Measurements from ENCODE around the gene SUCLG1.
"Not testable (repeated sequence)": the region's sequence is repeated elsewhere in the genome, so short reads cannot be mapped to it uniquely, and the experiment has no call there.

The SUCLG1 gene

DNA sequence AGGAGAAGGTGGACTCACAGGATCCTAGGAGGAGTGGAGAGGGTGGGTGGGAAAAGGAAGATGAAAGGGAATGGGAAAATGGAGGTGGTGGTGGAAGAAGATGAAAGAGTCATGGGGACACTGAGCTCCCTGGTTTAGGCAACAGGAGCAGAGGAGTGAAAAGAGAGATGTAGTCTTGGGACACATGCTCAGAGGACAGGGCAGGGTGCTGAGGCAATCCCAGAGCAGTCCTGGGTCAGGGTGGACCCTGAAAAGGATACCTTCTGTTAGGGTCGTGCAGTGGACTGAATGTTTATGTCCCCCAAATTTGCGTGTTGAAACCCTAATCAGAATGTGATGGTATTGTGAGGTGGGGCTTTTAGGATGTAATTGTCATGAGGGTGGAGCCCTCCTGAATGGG lies 37.9 kb downstream of the SUCLG1 start:
- no peak for DNase-seq (ENCODE audit: low spot score)

DNA sequence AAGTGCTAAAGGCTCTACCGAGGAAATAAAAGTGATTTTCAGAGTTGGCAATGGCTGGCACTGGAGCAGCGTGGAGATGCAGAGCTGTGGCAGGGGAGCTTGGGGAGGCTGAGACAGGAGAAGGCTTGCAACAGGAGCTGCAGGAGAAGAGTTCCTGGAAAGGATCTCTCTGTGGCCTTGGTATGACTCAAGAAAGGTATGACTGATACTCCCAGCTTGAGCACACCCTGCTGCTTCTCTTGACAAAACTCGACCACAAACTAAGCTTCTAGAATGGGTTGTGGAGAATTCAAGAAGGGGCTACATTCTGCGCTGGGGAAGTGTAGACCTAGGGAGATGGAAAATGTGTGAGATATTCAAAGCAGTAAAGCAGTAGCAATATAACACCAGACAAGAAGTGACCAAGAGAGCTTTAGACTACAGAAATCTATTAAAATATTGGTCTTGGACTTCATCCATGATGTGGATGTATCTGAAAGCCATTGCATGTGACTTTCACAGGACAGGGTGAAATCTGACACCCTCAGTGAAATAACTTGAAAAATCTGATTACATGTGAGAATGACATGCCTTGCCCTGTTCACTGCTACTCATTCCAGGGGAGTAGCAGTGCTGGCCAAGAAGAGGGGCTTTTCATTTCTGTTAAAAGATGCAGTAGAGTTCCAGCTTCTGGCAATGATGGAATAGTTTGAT lies 41.5 kb downstream of the SUCLG1 start:
- no peak for DNase-seq (ENCODE audit: low spot score)

DNA sequence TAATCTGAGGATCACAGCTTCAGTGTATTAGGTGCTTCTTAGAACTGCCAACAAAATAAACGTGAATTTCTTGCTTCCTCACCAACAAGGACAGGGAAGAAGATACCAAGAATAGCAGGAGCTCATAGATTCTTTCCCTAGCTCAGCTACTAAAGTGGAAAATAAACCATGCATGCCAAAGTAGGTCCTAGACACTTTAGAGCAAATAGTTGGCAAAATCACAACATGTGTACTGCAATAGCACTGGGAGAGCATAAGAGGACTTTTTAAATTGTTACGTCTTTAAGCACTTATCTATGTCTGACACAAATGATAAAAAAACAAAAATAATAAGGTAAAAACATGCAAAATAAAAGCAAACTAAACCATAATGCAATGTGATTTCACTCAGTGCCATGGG lies 49.5 kb downstream of the SUCLG1 start:
- no peak for DNase-seq (ENCODE audit: low spot score)

DNA sequence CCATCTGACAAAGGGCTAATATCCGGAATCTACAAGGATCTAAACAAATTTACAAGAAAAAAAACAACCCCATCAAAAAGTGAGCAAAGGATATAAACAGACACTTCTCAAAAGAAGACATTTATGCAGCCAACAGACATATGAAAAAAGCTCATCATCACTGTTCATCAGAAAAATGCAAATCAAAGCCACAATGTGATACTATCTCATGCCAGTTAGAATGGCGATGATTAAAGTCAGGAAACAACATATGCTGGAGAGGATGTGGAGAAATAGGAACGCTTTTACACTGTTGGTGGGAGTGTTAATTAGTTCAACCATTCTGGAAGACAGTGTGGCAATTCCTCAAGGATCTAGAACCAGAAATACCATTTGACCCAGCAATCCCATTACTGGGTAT lies 57.0 kb downstream of the SUCLG1 start:
- DNase-seq (ENCODE audit: low spot score) = not testable (repeated sequence)

DNA sequence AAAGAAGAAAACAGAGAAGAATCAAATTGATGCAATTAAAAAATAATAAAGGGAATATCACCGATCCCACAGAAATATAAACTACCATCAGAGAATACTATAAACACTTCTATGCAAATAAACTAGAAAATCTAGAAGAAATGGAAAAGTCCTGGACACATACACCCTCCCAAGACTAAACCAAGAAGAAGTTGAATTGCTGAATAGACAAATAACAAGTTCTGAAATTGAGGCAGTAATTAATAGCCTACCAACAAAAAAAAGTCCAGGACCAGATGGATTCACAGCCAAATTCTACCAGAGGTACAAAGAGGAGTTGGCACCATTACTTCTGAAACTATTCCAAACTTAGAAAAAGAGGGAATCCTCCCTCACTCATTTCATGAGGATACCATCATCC lies 59.2 kb downstream of the SUCLG1 start:
- DNase-seq (ENCODE audit: low spot score) = not testable (repeated sequence)

DNA sequence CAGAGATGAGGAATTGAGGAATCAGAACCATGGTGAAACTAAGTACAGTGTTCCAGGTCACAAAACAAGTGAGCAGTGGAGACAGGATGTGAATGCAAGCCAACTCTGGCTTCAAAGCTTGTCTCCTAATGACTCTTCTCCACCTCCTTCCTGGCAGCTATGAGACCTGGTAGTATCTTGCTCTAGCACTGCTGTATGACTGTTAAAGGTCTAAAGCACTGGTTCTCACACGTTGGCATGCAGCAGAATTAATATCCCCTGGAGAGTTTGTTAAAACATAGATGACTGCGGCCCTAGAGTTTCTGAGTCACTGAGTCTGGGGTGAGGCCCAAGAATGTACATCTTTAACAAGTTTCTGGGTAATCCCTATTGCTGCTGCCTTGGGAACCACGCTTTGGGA lies 63.3 kb downstream of the SUCLG1 start:
- no peak for DNase-seq (ENCODE audit: low spot score)

DNA sequence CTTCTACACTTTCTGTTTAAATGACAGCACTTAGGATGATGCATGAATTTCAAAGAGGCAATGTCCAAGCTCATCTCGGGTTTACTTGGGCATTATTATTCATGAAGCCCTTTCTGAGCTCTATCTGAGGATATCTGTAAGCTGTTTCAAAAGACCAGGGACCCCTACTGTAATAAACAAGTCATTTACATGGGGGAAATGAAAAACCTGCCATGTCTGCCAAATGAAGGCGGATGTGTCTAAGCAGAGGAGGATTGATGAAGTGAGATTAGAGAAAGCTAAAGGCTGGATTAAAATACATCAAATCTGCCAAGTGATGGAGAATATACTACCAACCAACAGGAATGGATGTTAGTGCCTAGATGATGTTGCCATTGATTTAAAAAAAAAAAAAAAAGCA lies 64.5 kb downstream of the SUCLG1 start:
- DNase-seq (ENCODE audit: low spot score) = no peak

DNA sequence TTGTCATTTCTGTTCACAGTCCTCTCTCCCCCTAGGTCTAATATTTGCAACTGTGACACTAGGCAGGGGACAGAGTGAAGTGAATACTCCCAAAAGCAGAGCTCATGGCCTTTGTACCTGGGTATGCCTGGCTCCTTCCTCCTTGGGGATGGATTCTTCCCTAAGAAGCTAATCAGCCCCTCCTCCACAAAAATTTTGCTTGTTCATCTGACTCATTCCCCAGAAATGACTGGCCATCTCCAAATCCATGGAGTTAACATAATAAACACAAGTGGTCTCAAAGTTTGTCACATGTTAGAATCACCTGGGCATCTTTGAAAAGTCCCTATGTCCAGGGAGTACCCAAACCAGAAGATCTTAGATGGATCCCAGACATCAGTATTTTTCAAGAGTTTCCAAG lies 65.3 kb downstream of the SUCLG1 start:
- DNase-seq (ENCODE audit: low spot score) = no peak

DNA sequence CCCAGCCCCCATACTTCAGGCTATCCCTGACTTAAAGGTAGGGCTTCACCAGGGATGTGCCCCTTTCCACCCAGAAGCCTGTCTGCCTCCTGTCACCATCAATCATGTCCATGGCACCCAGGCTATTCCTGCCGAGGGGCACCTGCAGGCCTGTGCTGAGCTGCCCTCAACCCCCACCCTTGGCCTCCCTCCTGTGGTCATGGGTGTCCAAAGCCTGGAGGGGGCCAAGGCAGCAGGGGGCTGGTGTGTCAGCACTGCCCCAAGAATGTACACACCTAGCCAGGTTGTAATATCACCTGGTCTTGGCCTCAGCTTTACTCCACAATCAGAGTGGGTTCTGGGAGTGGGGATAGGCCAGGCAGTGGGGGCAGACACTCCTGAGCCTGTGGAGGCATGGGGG lies 69.3 kb downstream of the SUCLG1 start:
- DNase-seq (ENCODE audit: low spot score) = no peak

DNA sequence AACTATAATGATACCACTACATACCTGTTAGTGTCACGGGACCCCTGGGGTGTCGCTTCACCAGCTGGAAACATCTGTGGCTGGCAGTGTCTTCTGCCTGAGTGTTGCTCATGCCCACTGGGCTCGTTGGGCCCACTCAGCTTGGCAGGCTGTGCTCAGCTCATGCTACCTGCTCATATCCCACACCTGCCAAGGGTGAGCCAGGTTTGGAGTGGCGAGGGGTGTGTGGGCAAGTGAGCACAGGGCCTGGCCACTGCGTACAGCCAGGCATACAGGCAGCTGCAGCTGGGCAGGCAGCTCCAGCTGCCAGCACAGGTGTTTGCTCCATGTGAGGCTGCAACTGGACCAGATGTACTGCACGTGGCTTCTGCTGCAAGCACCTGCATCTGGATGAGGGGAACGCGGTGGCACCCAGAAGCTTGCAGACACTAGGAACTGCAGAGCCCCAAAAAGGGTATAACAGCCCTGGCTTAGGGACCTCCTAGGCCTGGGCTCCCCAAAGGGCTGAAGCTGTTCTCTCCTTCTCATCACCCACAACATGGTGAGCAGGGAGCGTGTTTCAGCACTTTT lies 70.1 kb downstream of the SUCLG1 start:
- DNase-seq (ENCODE audit: low spot score) = no peak

DNA sequence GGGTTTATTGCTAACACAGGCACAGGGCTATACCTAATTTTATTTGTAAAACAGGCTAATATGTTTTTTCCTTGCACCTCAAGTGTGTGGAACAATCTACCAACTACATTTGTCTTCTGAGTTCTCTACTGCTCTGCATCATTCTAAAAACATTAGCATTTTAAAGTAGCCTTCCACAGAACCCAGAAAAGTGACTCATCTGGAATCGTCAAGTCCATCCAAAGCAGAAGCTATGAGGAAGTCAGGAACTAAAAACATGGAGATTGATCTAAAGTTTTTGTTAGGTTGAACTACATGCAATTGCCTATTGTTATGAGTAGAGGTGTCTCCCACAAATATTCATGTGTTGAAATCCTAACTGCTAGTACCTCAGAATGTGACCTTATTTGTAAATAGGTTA lies 70.9 kb downstream of the SUCLG1 start:
- no peak for DNase-seq (ENCODE audit: low spot score)

DNA sequence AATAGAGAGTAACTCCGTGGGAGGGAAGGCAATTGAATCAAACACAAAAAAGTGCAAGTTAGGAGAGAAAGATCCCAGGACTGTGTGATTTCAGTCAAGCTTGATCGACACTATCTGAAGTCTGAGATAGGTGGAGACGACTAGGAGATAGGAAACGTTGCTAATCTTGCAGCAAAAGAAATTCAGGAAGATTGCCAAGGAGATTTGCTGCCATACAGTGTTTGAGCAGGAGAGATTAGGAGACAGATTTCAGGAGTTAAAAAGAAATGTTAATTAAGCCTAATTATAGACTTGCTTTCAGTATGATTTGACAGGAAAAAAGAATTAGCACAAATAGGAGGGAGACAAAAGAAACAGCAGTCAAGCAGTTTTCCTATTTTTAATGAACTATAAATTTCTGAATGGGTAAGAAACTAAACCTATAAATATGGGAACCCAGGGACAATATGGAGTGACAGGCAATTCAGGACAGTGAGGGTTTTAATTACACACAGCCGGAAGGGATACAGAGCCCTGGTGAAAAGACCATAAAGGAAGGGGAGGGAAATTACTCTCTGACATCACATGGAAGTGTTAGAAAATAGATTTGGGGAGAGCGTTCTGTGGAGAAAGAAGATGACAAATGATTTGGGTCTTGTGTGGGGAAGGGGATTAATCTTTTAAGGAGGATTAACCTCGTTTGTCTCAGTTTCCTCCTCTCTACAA lies 72.6 kb downstream of the SUCLG1 start:
- no peak for DNase-seq (ENCODE audit: low spot score)

DNA sequence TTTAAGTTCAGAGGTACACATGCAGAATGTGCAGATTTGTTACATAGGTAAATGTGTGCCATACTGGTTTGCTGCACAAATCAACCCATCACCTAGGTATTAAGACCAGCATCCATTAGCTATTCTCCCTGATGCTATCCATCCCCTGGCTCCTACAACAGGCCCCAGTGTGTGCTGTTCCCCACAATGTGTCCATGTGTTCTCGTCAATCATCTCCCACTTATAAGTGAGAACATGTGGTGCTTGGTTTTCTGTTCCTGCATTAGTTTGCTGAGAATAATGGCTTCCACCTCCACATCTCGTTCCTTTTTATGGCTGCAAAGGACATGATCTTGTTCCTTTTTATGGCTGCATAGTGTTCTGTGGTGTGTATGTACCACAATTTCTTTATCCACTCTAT lies 75.8 kb downstream of the SUCLG1 start:
- DNase-seq (ENCODE audit: low spot score) = no peak

DNA sequence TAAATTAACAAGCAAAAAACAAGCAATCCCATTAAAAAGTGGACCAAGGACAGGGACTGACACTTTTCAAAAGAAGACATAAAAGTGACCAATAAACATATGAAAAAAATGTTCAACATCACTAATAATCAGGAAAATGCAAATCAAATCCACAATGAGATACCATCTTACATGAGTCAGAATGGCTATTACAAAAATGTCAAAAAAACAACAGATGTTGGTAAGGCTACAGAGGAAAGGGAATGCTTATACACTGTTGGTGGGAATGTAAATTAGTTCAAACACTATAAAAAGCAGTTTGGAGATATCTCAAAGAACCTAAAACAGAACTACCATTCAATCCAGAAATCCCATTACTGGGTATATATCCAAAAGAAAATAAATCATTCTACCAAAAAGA lies 78.2 kb downstream of the SUCLG1 start:
- no peak for DNase-seq (ENCODE audit: low spot score)

DNA sequence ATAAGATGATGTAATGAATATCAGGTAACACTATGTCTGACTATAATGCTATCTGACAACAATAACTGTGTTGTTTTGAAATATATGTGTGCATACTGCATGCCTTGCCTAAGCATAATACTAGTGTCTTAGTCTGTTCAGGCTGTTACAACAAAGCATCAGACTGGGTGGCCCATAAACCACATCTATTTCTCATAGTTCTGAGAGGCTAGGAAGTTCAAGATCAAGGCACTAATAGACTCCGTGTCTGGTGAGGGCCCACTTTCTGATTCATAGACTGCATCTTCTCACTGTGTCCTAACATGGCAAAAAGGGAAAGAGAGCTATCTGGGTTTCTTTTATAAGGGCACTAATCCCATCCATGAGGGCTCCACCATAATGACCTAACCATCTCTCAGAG lies 80.1 kb downstream of the SUCLG1 start:
- DNase-seq (ENCODE audit: low spot score) = no peak

DNA sequence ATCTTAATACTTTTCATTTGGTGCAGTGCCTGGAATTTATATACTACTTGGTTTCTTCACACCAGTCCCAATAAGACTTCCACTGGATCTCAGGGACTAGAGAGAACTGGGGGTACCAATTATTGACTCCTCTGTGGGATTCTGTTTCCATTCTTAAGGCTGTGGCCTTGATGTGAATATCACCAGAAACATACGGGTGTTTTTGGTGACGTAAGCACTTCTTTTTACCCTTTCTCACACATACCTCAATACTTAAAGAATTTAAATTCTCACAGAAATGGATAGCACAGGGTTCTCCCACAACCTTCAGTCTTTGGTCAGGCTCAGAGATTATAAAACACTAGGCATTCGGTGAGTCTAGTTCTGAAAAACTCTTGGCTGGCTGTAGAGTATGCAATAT lies 84.1 kb downstream of the SUCLG1 start:
- DNase-seq (ENCODE audit: low spot score) = no peak

DNA sequence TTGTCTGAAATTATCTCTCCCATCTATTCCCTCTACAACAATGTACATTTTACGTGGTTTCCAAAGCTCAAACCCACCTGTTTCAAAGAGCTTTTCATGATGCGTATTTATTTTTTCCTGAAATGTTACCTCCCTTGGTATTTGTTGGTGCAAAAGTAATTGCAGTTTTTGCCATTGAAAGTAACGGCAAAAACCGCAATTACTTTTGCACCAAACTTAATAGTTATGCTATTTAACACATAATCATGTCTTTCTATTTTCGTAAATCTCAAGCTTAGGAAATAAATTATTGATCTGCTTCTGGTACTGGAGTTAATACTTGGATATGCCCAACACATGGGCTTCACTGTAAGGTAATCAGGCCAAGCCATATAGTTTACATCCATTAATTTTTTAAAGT lies 85.2 kb downstream of the SUCLG1 start:
- DNase-seq (ENCODE audit: low spot score) = no peak
